Activated naive CD8-positive, alpha-beta T cell treated with anti-CD3 and anti-CD28 coated beads, Interleukin-2, amount 10 ng/mL, durations not matched to agents 7 days and 5 days (primary cell): ENCODE results near the gene KEAP1. TPM values are rescaled to one million over a fixed set of nuclear protein-coding genes. Genes with fewer than 3 reads are reported as not detected.

ENCODE experiments used
- ATAC-seq: fragments of 150-1000 bp; cut with Tn5 transposase; one replicate; pipeline ENCODE4 v1.10.0; 2021; ENCODE audit warnings: low read depth, moderate library complexity
- POLR2A ChIA-PET: fragments of 350-600 bp; sonication (Branson Sonifier 250); formaldehyde crosslinking; loops from one replicate; lab custom pipeline; 2021; ENCODE audit warnings: antibody characterized with exemption; lab: Charles Lee
- DNase-seq: peaks from one replicate; pipeline ENCODE4 v3.0.0; 2021
- H3K27ac Mint-ChIP-seq: one replicate; pipeline ENCODE4 v1.8.0; 2022; ENCODE audit warnings: mild to moderate bottlenecking, mixed read lengths
- H3K27me3 Mint-ChIP-seq: one replicate; pipeline ENCODE4 v1.8.0; 2022; ENCODE audit warnings: mild to moderate bottlenecking, moderate library complexity, mixed read lengths
- H3K36me3 Mint-ChIP-seq: one replicate; pipeline ENCODE4 v1.8.0; 2021; ENCODE audit warnings: mild to moderate bottlenecking, mixed read lengths
- H3K4me1 Mint-ChIP-seq: one replicate; pipeline ENCODE4 v1.8.0; 2021; ENCODE audit warnings: mixed read lengths
- H3K4me3 Mint-ChIP-seq: one replicate; pipeline ENCODE4 v1.8.0; 2022; ENCODE audit warnings: mild to moderate bottlenecking, moderate library complexity, mixed read lengths
- H3K9me3 Mint-ChIP-seq: one replicate; pipeline ENCODE4 v1.8.0; 2021; ENCODE audit warnings: mixed read lengths
- total RNA-seq, 2 experiments: library from RNA; stranded (reverse); gene quantifications; one replicate each; pipeline ENCODE4 v1.2.3, GENCODE V29; 2021

The KEAP1 gene
- total RNA-seq, 2 experiments from 2014 or later: 82.2 to 82.7 TPM

- POLR2A ChIA-PET: interaction anchor here (0.7 to 1.1 kb wide), 4 partner anchors 12 to 62 kb away, joined by 3 to 6 read pairs (median 5); no protein-coding TSS in a partner anchor
- peak; percentile 25 for ATAC-seq
- peaks cover 8% of the 10 kb centered on the region for H3K27me3 Mint-ChIP-seq
- peak overlapping the region; percentile 40 for H3K4me3 Mint-ChIP-seq
- H3K9me3 Mint-ChIP-seq: no peaks in the 10 kb centered on the region
- peaks cover 24% of the 10 kb centered on the region for H3K4me1 Mint-ChIP-seq
- peaks cover 3% of the 10 kb centered on the region for H3K36me3 Mint-ChIP-seq
- H3K27ac Mint-ChIP-seq: peak overlapping the region; percentile 15
- peak; percentile 84 for DNase-seq
Observed at GRCh38 chr19:10505583-10506229, 2.5 kb upstream of the KEAP1 start.

GRCh38 chr19:10502524-10503001, 593 bp downstream of the KEAP1 start:
- peaks cover 27% of the 10 kb centered on the region for H3K4me1 Mint-ChIP-seq
- H3K36me3 Mint-ChIP-seq: peaks cover 17% of the 10 kb centered on the region
- peaks cover under 1% of the 10 kb centered on the region for H3K27me3 Mint-ChIP-seq
- DNase-seq (peak; percentile 96), ATAC-seq (peak; percentile 93)
- POLR2A ChIA-PET: interaction anchor here (0.6 to 1.5 kb wide), 7 partner anchors 51 to 199 kb away, joined by 3 to 8 read pairs (median 3); partner anchors contain the start of gene KRI1
- H3K4me3 Mint-ChIP-seq: peak overlapping the region; percentile 94
- H3K9me3 Mint-ChIP-seq: no peaks in the 10 kb centered on the region
- H3K27ac Mint-ChIP-seq: peak overlapping the region; percentile 91

GRCh38 chr19:10501971-10502523, 1.1 kb downstream of the KEAP1 start:
- Mint-ChIP-seq H3K4me3 (peak overlapping the region; percentile 94), H3K36me3 (peaks cover 20% of the 10 kb centered on the region), H3K27ac (peak overlapping the region; percentile 91), H3K9me3 (no peaks in the 10 kb centered on the region), H3K27me3 (no peaks in the 10 kb centered on the region), H3K4me1 (peaks cover 31% of the 10 kb centered on the region)
- peak; percentile 28 for ATAC-seq
- DNase-seq: no peak
- POLR2A ChIA-PET: interaction anchor here (0.7 to 1.0 kb wide), 3 partner anchors 51 to 80 kb away, joined by 3 to 4 read pairs (median 3); partner anchors contain the start of gene KRI1

DNA sequence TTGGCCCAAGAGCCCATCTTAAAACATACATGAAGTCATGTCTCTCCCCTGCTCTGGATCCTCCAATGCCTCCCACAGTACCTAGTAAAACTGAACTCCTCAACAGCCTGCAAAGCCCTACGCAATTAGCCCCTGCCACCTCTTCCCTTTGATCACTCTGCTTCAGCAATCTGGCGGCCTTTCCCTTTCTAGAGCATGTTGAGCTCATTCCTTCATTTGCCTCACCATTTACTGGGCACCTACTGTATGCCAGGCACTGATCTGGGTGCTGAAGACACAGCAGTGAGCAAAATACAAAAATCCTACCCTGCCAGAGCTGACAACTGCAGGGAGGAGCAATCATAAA, 2.9 kb downstream of the KEAP1 start:
- ATAC-seq (no peak), DNase-seq (no peak)
- peaks cover 27% of the 10 kb centered on the region for H3K4me1 Mint-ChIP-seq
- H3K36me3 Mint-ChIP-seq: peaks cover 21% of the 10 kb centered on the region
- H3K27ac Mint-ChIP-seq: peak overlapping the region; percentile 74
- H3K9me3 Mint-ChIP-seq: no peaks in the 10 kb centered on the region
- POLR2A ChIA-PET: interaction anchor here (0.6 to 0.9 kb wide), 3 partner anchors 28 to 70 kb away, joined by 3 to 9 read pairs (median 5); no protein-coding TSS in a partner anchor
- no peaks in the 10 kb centered on the region for H3K27me3 Mint-ChIP-seq
- peak overlapping the region; percentile 64 for H3K4me3 Mint-ChIP-seq

GRCh38 chr19:10499550-10500246, 3.5 kb downstream of the KEAP1 start:
- POLR2A ChIA-PET: interaction anchor here (0.6 to 1.1 kb wide), 3 partner anchors 16 to 28 kb away, joined by 3 to 9 read pairs (median 4); no protein-coding TSS in a partner anchor
- peak overlapping the region; percentile 73 for H3K4me3 Mint-ChIP-seq

GRCh38 chr19:10497371-10497770, 5.8 kb downstream of the KEAP1 start:
- POLR2A ChIA-PET: interaction anchor here (0.5 to 1.0 kb wide), 2 partner anchors 9 to 56 kb away, joined by 4 read pairs; no protein-coding TSS in a partner anchor
- Mint-ChIP-seq H3K4me3 (no peak overlapping the region), H3K27ac (peak overlapping the region; percentile 74)

More at GRCh38 chr19:10499550-10500246, 3.5 kb downstream of the KEAP1 start:
- H3K9me3 Mint-ChIP-seq: no peaks in the 10 kb centered on the region
- H3K27me3 Mint-ChIP-seq: no peaks in the 10 kb centered on the region
- peaks cover 27% of the 10 kb centered on the region for H3K4me1 Mint-ChIP-seq
- peaks cover 21% of the 10 kb centered on the region for H3K36me3 Mint-ChIP-seq
- no peak for ATAC-seq
- H3K27ac Mint-ChIP-seq: peak overlapping the region; percentile 83
- no peak for DNase-seq

DNA sequence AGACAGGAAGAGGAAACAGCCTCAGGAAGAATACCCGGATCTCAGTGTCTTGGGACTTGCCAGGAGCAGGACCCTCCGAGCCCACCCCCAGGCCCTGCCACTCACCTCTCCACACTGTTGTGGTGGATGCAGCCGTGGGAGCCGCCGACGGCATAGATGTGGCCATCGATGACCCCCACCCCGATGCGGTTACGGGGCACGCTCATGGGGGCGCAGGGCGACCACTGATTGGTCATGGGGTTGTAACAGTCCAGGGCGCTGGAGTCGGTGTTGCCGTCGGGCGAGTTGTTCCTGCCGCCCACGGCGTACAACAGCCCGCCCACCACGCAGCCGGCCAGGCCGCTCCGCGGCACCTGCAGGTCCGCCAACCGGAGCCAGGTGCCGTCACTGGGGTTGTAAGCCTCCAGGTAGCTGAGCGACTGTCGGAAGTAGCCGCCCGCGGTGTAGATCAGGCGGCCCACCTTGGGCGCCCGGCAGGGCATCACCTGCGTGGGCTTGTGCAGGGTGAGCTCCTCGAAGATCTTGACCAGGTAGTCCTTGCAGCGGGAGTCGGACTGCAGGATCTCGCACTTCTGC, 11.6 kb downstream of the KEAP1 start:
- DNase-seq (no peak), ATAC-seq (no peak)
- Mint-ChIP-seq H3K27me3 (no peaks in the 10 kb centered on the region), H3K36me3 (peaks cover 33% of the 10 kb centered on the region), H3K27ac (no peak overlapping the region), H3K4me3 (no peak overlapping the region), H3K4me1 (peaks cover 11% of the 10 kb centered on the region), H3K9me3 (no peaks in the 10 kb centered on the region)
- POLR2A ChIA-PET: interaction anchor here (1.1 kb wide), 1 partner anchor 86 kb away, joined by 3 read pairs; no protein-coding TSS in a partner anchor

More at GRCh38 chr19:10497371-10497770, 5.8 kb downstream of the KEAP1 start:
- ATAC-seq (no peak), DNase-seq (no peak)
- H3K4me1 Mint-ChIP-seq: peaks cover 22% of the 10 kb centered on the region
- H3K27me3 Mint-ChIP-seq: no peaks in the 10 kb centered on the region
- peaks cover 26% of the 10 kb centered on the region for H3K36me3 Mint-ChIP-seq
- H3K9me3 Mint-ChIP-seq: no peaks in the 10 kb centered on the region

GRCh38 chr19:10486551-10486950, 16.6 kb downstream of the KEAP1 start:
- Mint-ChIP-seq H3K36me3 (peaks cover 24% of the 10 kb centered on the region), H3K27ac (no peak overlapping the region), H3K4me1 (peaks cover 13% of the 10 kb centered on the region), H3K9me3 (no peaks in the 10 kb centered on the region), H3K4me3 (no peak overlapping the region), H3K27me3 (no peaks in the 10 kb centered on the region)
- no peak for ATAC-seq
- POLR2A ChIA-PET: no interaction called here
- no peak for DNase-seq

DNA sequence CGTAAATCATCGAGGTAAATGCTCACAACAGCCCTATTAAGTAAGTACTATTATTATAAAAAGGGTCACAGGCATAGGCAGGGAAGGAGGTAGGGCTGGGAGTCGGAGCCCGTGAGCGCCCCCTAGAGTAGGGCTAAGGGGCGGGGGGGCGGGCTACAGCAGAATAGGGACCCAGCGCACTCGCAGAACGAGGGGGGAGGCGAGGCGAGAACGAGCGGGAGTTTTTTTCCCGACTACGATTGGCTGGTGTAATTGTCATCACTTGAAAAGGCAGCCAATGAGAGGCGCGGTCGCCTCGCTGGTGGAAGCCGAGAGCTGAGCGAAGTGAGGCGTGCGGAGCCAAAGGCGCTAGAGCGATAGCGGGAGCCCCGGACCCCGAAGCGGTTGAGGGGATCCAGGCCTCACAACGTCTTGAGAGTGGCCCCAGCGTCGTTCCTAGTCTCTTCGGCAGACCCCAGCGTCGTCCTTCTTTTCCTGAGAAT, 24.2 kb downstream of the KEAP1 start:
- Mint-ChIP-seq H3K27me3 (peaks cover 1% of the 10 kb centered on the region), H3K9me3 (no peaks in the 10 kb centered on the region), H3K27ac (peak overlapping the region; percentile 83), H3K4me1 (peaks cover 18% of the 10 kb centered on the region), H3K36me3 (no peaks in the 10 kb centered on the region), H3K4me3 (peak overlapping the region; percentile 74)
- ATAC-seq (peak; percentile 97), DNase-seq (peak; percentile 84)
- POLR2A ChIA-PET: no interaction called here

DNA sequence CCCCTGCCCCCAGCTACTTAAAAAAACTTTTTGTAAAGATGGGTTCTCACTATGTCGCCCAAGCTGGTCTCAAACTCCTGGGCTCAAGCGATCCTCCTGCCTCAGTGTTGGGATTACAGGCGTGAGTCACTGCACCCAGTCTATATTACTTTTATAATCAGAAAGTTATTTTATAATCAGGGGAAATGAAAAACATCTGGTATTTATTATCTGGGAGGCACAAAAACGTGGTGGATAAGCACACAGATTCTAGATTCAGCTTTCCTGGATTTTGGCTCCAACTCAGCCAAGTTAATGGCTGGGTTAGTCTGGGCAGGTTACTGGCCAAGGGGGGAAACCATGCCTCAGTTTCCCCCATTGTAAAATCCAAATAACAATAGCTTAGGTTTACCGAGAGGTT, 24.7 kb downstream of the KEAP1 start:
- Mint-ChIP-seq H3K4me3 (peak overlapping the region; percentile 39), H3K4me1 (peaks cover 18% of the 10 kb centered on the region), H3K27me3 (peaks cover 1% of the 10 kb centered on the region), H3K9me3 (no peaks in the 10 kb centered on the region), H3K36me3 (no peaks in the 10 kb centered on the region), H3K27ac (no peak overlapping the region)
- ATAC-seq (no peak), DNase-seq (no peak)
- POLR2A ChIA-PET: no interaction called here

DNA sequence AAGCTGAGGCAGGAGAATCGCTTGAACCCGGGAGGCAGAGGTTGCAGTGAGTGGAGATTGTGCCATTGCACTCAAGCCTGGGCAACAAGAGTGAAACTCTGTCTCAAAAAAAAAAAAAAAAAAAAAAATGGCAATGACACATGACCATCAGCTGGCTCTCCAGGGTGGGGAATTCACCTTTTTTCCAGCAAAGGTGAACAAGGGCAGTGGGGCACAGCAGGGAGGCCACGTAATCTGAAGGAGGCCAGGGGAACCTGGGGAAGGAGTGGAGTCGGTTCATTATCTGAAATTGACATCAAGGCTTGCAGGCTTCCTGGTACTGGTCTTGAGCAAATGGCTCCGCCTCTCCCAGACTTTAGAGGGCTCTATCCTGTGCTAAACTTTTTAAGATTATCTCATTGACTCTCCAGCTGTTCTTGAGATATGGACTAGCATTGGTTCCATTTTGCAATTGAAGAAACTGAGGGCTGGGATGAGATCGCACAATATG, 28.1 kb downstream of the KEAP1 start:
- H3K4me1 Mint-ChIP-seq: peaks cover 17% of the 10 kb centered on the region
- no peak overlapping the region for H3K27ac Mint-ChIP-seq
- POLR2A ChIA-PET: interaction anchor here (0.6 kb wide), 1 partner anchor 79 kb away, joined by 3 read pairs; no protein-coding TSS in a partner anchor
- no peak overlapping the region for H3K4me3 Mint-ChIP-seq
- ATAC-seq: no peak
- DNase-seq: no peak
- no peaks in the 10 kb centered on the region for H3K9me3 Mint-ChIP-seq
- H3K36me3 Mint-ChIP-seq: no peaks in the 10 kb centered on the region
- H3K27me3 Mint-ChIP-seq: peaks cover 1% of the 10 kb centered on the region

- Mint-ChIP-seq H3K4me1 (peaks cover 7% of the 10 kb centered on the region), H3K36me3 (peaks cover 5% of the 10 kb centered on the region), H3K27me3 (peaks cover 1% of the 10 kb centered on the region), H3K4me3 (no peak overlapping the region), H3K27ac (no peak overlapping the region), H3K9me3 (no peaks in the 10 kb centered on the region)
- ATAC-seq (no peak), DNase-seq (no peak)
- POLR2A ChIA-PET: no interaction called here
Observed at GRCh38 chr19:10473192-10473591, 30.0 kb downstream of the KEAP1 start.
